ENCODE data around the gene ENAH. TPM values are rescaled to one million over a fixed set of nuclear protein-coding genes. Genes with fewer than 3 reads are reported as not detected.

The ENAH gene
- total RNA-seq: not detected

DNA sequence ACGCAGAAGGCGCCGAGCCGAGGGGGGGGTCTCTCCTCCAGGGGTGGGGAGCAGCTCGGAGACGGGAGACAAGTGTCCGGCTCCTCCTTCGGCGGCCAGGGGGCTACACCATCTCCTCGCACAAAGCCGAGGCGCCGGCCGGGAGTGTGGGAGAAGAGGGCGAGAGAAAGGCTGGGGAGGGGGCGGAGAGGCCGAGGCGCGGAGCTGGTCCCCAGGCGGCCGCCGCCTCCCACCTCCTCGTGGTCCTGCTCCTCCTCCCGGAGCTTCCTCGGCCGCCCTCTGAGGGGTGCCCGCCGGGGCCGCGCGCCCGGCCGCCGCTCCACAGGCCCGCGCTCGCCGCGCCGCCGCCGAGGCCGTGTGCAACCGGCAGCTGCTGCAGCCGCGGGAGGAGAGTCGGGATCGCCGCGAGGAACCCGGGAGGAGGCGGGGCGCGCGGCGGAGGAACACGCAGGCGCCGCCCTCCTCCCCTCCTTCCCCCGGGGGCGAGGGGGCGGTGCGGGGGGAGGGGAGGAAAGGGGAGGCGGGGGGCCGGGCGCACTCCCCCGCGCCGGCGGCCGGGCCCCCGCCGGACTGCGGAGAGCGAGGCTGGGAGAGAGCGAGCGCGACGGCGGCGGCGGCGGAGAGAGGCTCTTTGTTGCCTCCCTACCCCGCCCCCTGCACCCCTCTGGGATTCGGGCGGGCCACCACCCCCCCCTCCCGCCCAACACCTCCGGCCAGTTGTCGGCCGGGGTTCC is at the start of gene ENAH:
TSS of gene ENAH (minus strand) at position 395 of the 734 bp plus-strand sequence. CDS start 433 bp downstream, outside the sequence.

Other genes starting within 250 kb of the ENAH start
- gene LBR, start 225.1 kb downstream of the ENAH start, total RNA-seq: 100 to 1,000 TPM; 213 to 234 TPM
- 100 to 1,000 TPM; 217 to 226 TPM for gene SRP9, start 124.7 kb upstream of the ENAH start, total RNA-seq
- 1 to 10 TPM; 1.4 to 1.8 TPM for gene EPHX1, start 157.0 kb upstream of the ENAH start, total RNA-seq
- 100 to 1,000 TPM; 241 to 250 TPM for gene TMEM63A, start 229.3 kb upstream of the ENAH start, total RNA-seq
- gene LEFTY1, start 236.0 kb upstream of the ENAH start, total RNA-seq: under 1 TPM in 1 of 2 experiments, not detected in 1; 0.19 TPM